Loucy (cell line): ENCODE data around the gene NCKAP5.

ENCODE experiments used
- H2AFZ ChIP-seq: fragments of 200-600 bp; sonication (generic); 2 replicates; pipeline ENCODE4 v1.6.0; 2016; ENCODE audit warnings: antibody characterized with exemption, mild to moderate bottlenecking, low read length, moderate library complexity
- H3F3A ChIP-seq: fragments of 200-600 bp; 2 replicates; pipeline ENCODE4 v1.6.0; 2016; ENCODE audit warnings: antibody characterized with exemption, low read depth, mild to moderate bottlenecking
- H3K27me3 ChIP-seq: fragments of 200-600 bp; sonication (generic); 2 replicates; pipeline ENCODE4 v1.6.1; 2014; ENCODE audit warnings: low read length, mild to moderate bottlenecking; ENCODE audit not compliant: insufficient read depth, poor library complexity, severe bottlenecking
- H3K36me3 ChIP-seq: fragments of 200-600 bp; sonication (generic); 2 replicates; pipeline ENCODE4 v1.6.1; 2016; ENCODE audit warnings: low read length; ENCODE audit not compliant: insufficient read depth
- H3K4me1 ChIP-seq: fragments of 200-600 bp; sonication (generic); 2 replicates; pipeline ENCODE4 v1.5.1; 2014; ENCODE audit warnings: low read length, mild to moderate bottlenecking; ENCODE audit not compliant: insufficient read depth, poor library complexity, severe bottlenecking
- H3K4me2 ChIP-seq: fragments of 200-600 bp; sonication (generic); 2 replicates; pipeline ENCODE4 v1.6.0; 2014; ENCODE audit warnings: antibody characterized with exemption, low read length, low read depth, mild to moderate bottlenecking; ENCODE audit not compliant: poor library complexity, severe bottlenecking
- H3K4me3 ChIP-seq: fragments of 200-600 bp; sonication (generic); 2 replicates; pipeline ENCODE4 v1.5.1; 2014; ENCODE audit warnings: low read length, mild to moderate bottlenecking, mixed read lengths; ENCODE audit not compliant: poor library complexity, severe bottlenecking
- H3K79me2 ChIP-seq: fragments of 200-600 bp; sonication (generic); 2 replicates; pipeline ENCODE4 v1.6.1; 2014; ENCODE audit warnings: low read length; ENCODE audit not compliant: insufficient read depth
- H3K9ac ChIP-seq: fragments of 200-600 bp; sonication (generic); 2 replicates; pipeline ENCODE4 v1.6.0; 2014; ENCODE audit warnings: mild to moderate bottlenecking, low read depth, low read length, moderate library complexity; ENCODE audit not compliant: poor library complexity, severe bottlenecking
- H3K9me2 ChIP-seq: fragments of 200-600 bp; sonication (generic); replicated peaks from 2 replicates; pipeline ENCODE4 v1.6.1; 2016; ENCODE audit warnings: low read depth, low read length, mixed read lengths
- H3K9me3 ChIP-seq: fragments of 200-600 bp; sonication (generic); 2 replicates; pipeline ENCODE4 v1.6.1; 2014; ENCODE audit warnings: mild to moderate bottlenecking, antibody characterized with exemption, low read length, low read depth; ENCODE audit not compliant: insufficient read depth
- H4K20me1 ChIP-seq: fragments of 200-600 bp; sonication (generic); 2 replicates; pipeline ENCODE4 v1.6.0; 2014; ENCODE audit warnings: antibody characterized with exemption, low read length, mild to moderate bottlenecking; ENCODE audit not compliant: insufficient read depth, poor library complexity, severe bottlenecking
- CTCF ChIP-seq: fragments of 200-600 bp; sonication (generic); conservative IDR thresholded peaks from 2 replicates; pipeline ENCODE4 v1.5.1; 2014; ENCODE audit warnings: mild to moderate bottlenecking, antibody characterized with exemption, low read length
- EZH2phosphoT487 ChIP-seq: fragments of 200-600 bp; IDR thresholded peaks from 2 replicates; pipeline ENCODE4 v1.6.1; 2018; ENCODE audit warnings: antibody characterized with exemption, mild to moderate bottlenecking, moderate library complexity, borderline replicate concordance

The NCKAP5 gene

GRCh38 chr2:132680544-132680943, 887.7 kb downstream of the NCKAP5 start:
- H3K9me2 ChIP-seq, result no peaks in the 10 kb centered on the region
- no peak overlapping the region for H3K9ac ChIP-seq
- no peaks in the 10 kb centered on the region for H4K20me1 ChIP-seq
- H3K4me2 ChIP-seq, result no peak overlapping the region
- no peak for TF ChIP-seq EZH2phosphoT487
- no peak for TF ChIP-seq CTCF
- no peak overlapping the region for H3K4me3 ChIP-seq
- no peaks in the 10 kb centered on the region for H3F3A ChIP-seq
- no peaks in the 10 kb centered on the region for H3K4me1 ChIP-seq
- no peak overlapping the region for H2AFZ ChIP-seq
- H3K36me3 ChIP-seq, result no peaks in the 10 kb centered on the region
- no peaks in the 10 kb centered on the region for H3K9me3 ChIP-seq
- H3K27me3 ChIP-seq, result no peaks in the 10 kb centered on the region
- no peaks in the 10 kb centered on the region for H3K79me2 ChIP-seq

- no peak overlapping the region for H3K4me2 ChIP-seq
- TF ChIP-seq CTCF, result no peak
- no peak for TF ChIP-seq EZH2phosphoT487
- H3K9ac ChIP-seq, result no peak overlapping the region
- H3K27me3 ChIP-seq, result no peaks in the 10 kb centered on the region
- H4K20me1 ChIP-seq, result no peaks in the 10 kb centered on the region
- no peak overlapping the region for H3K4me3 ChIP-seq
- no peaks in the 10 kb centered on the region; the same call in 1 of the 2 replicates for H3K9me3 ChIP-seq
- no peaks in the 10 kb centered on the region for H3K4me1 ChIP-seq
- H3K36me3 ChIP-seq, result no peaks in the 10 kb centered on the region
- no peaks in the 10 kb centered on the region for H3K79me2 ChIP-seq
- H3K9me2 ChIP-seq, result no peaks in the 10 kb centered on the region
- no peaks in the 10 kb centered on the region for H3F3A ChIP-seq
- no peak overlapping the region for H2AFZ ChIP-seq
These were observed 889.8 kb downstream of the NCKAP5 start for GRCh38 chr2:132678483-132678882.

- TF ChIP-seq CTCF (no peak), EZH2phosphoT487 (no peak)
- H4K20me1 ChIP-seq, result no peaks in the 10 kb centered on the region
- H3K27me3 ChIP-seq, result no peaks in the 10 kb centered on the region
- no peak overlapping the region for H3K4me3 ChIP-seq
- H3F3A ChIP-seq, result no peaks in the 10 kb centered on the region
- H3K36me3 ChIP-seq, result no peaks in the 10 kb centered on the region
- no peak overlapping the region for H3K9ac ChIP-seq
- H3K9me2 ChIP-seq, result no peaks in the 10 kb centered on the region
- H3K4me2 ChIP-seq, result no peak overlapping the region
- H3K79me2 ChIP-seq, result no peaks in the 10 kb centered on the region
- no peaks in the 10 kb centered on the region; the same call in 1 of the 2 replicates for H3K9me3 ChIP-seq
- H3K4me1 ChIP-seq, result no peaks in the 10 kb centered on the region
- H2AFZ ChIP-seq, result no peak overlapping the region
These were observed 890.6 kb downstream of the NCKAP5 start for GRCh38 chr2:132677661-132678060.
